Left lung (tissue), 10 donors: ENCODE data around the gene CHIC2. TPM values are rescaled to one million over a fixed set of nuclear protein-coding genes. Genes with fewer than 3 reads are reported as not detected.
"Not testable (repeated sequence)": the region's sequence is repeated elsewhere in the genome, so short reads cannot be mapped to it uniquely, and the experiment has no call there.

Experiments
- ATAC-seq: fragments of 200-7000 bp; cut with Tn5 transposase; one replicate; pipeline ENCODE4 v1.9.1; 2020; ENCODE audit warnings: moderate library complexity
- DNase-seq, 4 donors: peaks; one replicate each; pipeline ENCODE4 v3.0.0-alpha.2; 2013 to 2020
- H3K27ac ChIP-seq, 2 donors: fragments of 200-600 bp; sonication (generic) in 1 of 2; one replicate each; pipeline versions ENCODE4 v1.5.0 to v1.8.0; 2020 to 2021
- H3K27me3 ChIP-seq, 2 donors: fragments of 200-600 bp; sonication (generic) in 1 of 2; one replicate each; pipeline versions ENCODE4 v1.5.0 to v1.8.0; 2020 to 2021
- H3K36me3 ChIP-seq, 2 donors: fragments of 200-600 bp; sonication (generic) in 1 of 2; one replicate each; pipeline versions ENCODE4 v1.5.0 to v1.8.0; 2020 to 2021
- H3K4me1 ChIP-seq, 2 donors: fragments of 200-600 bp; one replicate each; pipeline ENCODE4 v1.8.0; 2021
- H3K4me3 ChIP-seq, 2 donors: fragments of 200-600 bp; sonication (generic) in 1 of 2; one replicate each; pipeline versions ENCODE4 v1.5.0 to v1.8.0; 2020 to 2021; ENCODE audit warnings: mild to moderate bottlenecking in 1 of 2
- H3K9me3 ChIP-seq, 2 donors: fragments of 200-600 bp; sonication (generic) in 1 of 2; one replicate each; pipeline versions ENCODE4 v1.5.0 to v1.8.0; 2020 to 2021
- intact Hi-C, 2 donors: fragments of 100-400 bp; cut with DNase I; formaldehyde crosslinking; loops; one replicate each; pipeline versions ENCODE4 v1.11.2 to v1.14.2; 2022
- polyA plus RNA-seq, 6 donors: library from polyadenylated mRNA; unstranded; fragments of 120-200 nt; gene quantifications; one replicate each; pipeline ENCODE4 v1.2.1, GENCODE V29; 2013; ENCODE audit not compliant: insufficient read length in 6 of 6
- total RNA-seq, 2 donors: library from RNA; stranded (reverse); fragmentation: NEBNext Ultra II Directional; extraction: Animal tissue kit (Norgen Biotek cat#: 25700); gene quantifications; one replicate each; pipeline ENCODE4 v1.2.1, GENCODE V29; 2021
- TF ChIP-seq, protein P1 (sequence below), 2 donors: fragments of 200-600 bp; sonication (generic) in 1 of 2; IDR thresholded peaks; one replicate each; pipeline versions ENCODE4 v1.5.0 to v1.8.0; 2021; ENCODE audit warnings: antibody characterized with exemption in 2 of 2
- donor health status: DM: no; HTN: yes; CAD: no.
- donor health status: DM: no; HTN: no; CAD: no.

CHIC2 gene
- total and polyA plus RNA-seq, 8 donors, result 18.5 to 34.9 (median 26.4) TPM

- no peak overlapping the region for H3K27ac ChIP-seq
- TF ChIP-seq, protein P1, sequence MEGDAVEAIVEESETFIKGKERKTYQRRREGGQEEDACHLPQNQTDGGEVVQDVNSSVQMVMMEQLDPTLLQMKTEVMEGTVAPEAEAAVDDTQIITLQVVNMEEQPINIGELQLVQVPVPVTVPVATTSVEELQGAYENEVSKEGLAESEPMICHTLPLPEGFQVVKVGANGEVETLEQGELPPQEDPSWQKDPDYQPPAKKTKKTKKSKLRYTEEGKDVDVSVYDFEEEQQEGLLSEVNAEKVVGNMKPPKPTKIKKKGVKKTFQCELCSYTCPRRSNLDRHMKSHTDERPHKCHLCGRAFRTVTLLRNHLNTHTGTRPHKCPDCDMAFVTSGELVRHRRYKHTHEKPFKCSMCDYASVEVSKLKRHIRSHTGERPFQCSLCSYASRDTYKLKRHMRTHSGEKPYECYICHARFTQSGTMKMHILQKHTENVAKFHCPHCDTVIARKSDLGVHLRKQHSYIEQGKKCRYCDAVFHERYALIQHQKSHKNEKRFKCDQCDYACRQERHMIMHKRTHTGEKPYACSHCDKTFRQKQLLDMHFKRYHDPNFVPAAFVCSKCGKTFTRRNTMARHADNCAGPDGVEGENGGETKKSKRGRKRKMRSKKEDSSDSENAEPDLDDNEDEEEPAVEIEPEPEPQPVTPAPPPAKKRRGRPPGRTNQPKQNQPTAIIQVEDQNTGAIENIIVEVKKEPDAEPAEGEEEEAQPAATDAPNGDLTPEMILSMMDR (IDR thresholded peaks at IDR 0.05), result no peak
- H3K36me3 ChIP-seq, result peaks cover 0 to 37% of the 10 kb centered on the region in 2 donors
- no peaks in the 10 kb centered on the region for H3K27me3 ChIP-seq
- intact Hi-C loops, result no loop called here
- H3K4me3 ChIP-seq, result no peak overlapping the region
- DNase-seq (no peak), ATAC-seq (no peak)
- no peaks in the 10 kb centered on the region for H3K4me1 ChIP-seq
- H3K9me3 ChIP-seq, result no peaks in the 10 kb centered on the region
Observed at GRCh38 chr4:54038056-54038455, 26.3 kb downstream of the CHIC2 start.

GRCh38 chr4:54036184-54036583, 28.2 kb downstream of the CHIC2 start:
- Histone ChIP-seq H3K9me3 (no peaks in the 10 kb centered on the region), H3K4me3 (no peak overlapping the region), H3K27me3 (no peaks in the 10 kb centered on the region), H3K4me1 (no peaks in the 10 kb centered on the region), H3K36me3 (peaks cover 0 to 29% of the 10 kb centered on the region in 2 donors), H3K27ac (no peak overlapping the region)
- intact Hi-C loops, result no loop called here
- TF ChIP-seq, protein P1 (IDR thresholded peaks at IDR 0.05), result no peak
- ATAC-seq (no peak), DNase-seq (no peak)

GRCh38 chr4:54032558-54033135, 31.8 kb downstream of the CHIC2 start:
- no peak overlapping the region for H3K4me3 ChIP-seq
- peaks cover 0 to 6% of the 10 kb centered on the region in 2 donors for H3K36me3 ChIP-seq
- DNase-seq (no peak), ATAC-seq (peak; percentile 35)
- H3K4me1 ChIP-seq, result no peaks in the 10 kb centered on the region
- no peak overlapping the region for H3K27ac ChIP-seq
- H3K27me3 ChIP-seq, result no peaks in the 10 kb centered on the region
- intact Hi-C loops, result no loop called here
- TF ChIP-seq, protein P1 (IDR thresholded peaks at IDR 0.05), result no peak
- H3K9me3 ChIP-seq, result no peaks in the 10 kb centered on the region

DNA sequence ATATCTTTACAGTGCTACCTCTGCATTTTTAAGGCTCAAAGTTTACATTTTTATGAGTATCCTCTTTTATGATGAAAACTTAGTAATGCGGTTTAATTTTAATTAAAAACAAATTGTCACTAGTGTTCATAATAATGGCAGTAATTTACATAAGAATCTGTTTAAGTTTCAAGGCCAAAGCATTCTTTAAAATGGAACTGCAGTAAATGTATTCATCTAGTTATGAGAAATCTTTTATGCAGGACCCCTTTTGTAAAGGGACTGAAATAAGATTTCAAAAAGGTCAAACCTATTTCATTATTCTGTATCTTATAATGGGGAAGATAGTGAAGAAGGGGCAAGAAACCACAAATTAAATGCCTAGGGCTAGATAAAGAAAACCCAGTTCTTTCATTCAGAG, 37.1 kb downstream of the CHIC2 start:
- intact Hi-C loops, result no loop called here

GRCh38 chr4:54025582-54025981, 38.8 kb downstream of the CHIC2 start:
- Histone ChIP-seq H3K4me3 (no peak overlapping the region), H3K27me3 (no peaks in the 10 kb centered on the region), H3K4me1 (no peaks in the 10 kb centered on the region), H3K9me3 (no peaks in the 10 kb centered on the region), H3K27ac (no peak overlapping the region), H3K36me3 (no peaks in the 10 kb centered on the region)
- ATAC-seq, result no peak
- TF ChIP-seq, protein P1 (IDR thresholded peaks at IDR 0.05), result no peak
- DNase-seq, result no peak
- intact Hi-C loops, result no loop called here

More for the DNA sequence above, 37.1 kb downstream of the CHIC2 start:
- DNase-seq (no peak), ATAC-seq (no peak)
- Histone ChIP-seq H3K27me3 (no peaks in the 10 kb centered on the region), H3K4me3 (no peak overlapping the region), H3K9me3 (no peaks in the 10 kb centered on the region), H3K36me3 (no peaks in the 10 kb centered on the region), H3K27ac (no peak overlapping the region), H3K4me1 (no peaks in the 10 kb centered on the region)
- TF ChIP-seq, protein P1 (IDR thresholded peaks at IDR 0.05), result no peak

DNA sequence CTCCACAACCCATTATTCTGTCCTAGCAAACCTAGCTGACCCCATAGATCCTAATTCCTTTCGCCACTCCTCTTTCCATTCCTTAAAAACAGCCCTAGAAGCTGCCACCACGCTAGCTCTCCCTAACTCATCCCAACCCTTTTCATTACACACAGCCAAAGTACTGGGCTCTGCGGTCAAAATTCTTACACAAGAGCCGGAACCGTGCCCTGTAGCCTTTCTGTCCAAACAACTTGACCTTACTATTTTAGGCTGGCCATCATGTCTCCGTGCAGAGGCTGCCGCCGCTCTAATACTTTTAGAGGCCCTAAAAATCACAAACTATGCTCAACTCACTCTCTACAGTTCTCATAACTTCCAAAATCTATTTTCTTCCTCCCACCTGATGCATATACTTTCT, 41.4 kb downstream of the CHIC2 start:
- ATAC-seq, H3K36me3 ChIP-seq, H3K4me1 ChIP-seq, H3K27me3 ChIP-seq, H3K27ac ChIP-seq, DNase-seq, H3K9me3 ChIP-seq, intact Hi-C loops, H3K4me3 ChIP-seq: not testable (repeated sequence)
